GM20431 (cell line): Measurements from ENCODE around the gene VPS13A.
"Not testable (repeated sequence)": the region's sequence is repeated elsewhere in the genome, so short reads cannot be mapped to it uniquely, and the experiment has no call there.

Source experiments
- in situ Hi-C: fragments of 300-500 bp; cut with MseI, MboI; formaldehyde crosslinking; loops from one replicate; pipeline ENCODE4 v1.15.0; 2020; ENCODE audit warnings: low sequenced_read_pairs; ENCODE audit not compliant: unreplicated experiment

Gene VPS13A

DNA sequence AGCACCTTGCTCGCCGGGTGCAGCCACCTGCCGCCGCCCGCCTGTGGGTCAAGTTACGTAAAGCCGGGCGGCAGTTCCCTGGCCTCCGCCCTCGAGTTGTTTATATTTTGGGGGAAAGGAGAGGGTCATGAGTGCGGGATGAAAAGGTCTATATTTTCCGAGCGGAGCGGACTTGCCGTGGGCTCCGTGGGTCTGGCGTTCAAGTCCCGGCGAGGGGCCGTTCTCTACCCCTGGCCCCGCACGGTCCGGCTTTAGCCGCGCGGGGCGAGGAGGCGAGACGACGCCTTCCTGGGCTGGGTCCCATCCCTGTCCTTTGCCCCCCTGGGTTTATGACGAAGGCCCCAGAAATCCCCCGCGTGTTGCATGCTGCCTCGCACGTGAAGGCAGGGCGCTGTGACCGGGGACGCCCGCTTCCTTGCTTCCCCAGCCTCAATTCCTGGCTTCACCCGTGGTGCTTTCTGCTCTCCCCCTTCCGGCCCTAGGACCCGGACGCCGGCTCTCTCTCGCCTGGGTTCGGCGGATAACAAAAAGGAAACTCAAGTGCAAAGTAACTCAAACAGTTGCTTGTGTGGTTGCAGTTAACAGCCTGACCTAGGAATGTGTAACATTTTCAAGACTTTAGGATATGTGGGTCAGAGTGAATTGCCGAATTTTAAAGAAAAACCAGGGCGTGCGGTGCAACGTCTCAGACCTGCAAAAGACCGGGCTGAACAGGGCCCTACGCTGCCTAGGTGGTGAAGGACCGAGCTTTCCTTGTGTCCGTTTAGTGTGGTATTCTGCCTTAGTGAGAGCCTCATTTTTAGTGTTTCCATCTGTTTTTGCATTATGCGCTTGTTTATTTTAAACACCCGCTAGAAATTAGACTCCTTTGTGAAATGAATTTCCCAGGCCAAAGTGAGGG, 810 bp downstream of the VPS13A start:
- in situ Hi-C loops = no loop called here

DNA sequence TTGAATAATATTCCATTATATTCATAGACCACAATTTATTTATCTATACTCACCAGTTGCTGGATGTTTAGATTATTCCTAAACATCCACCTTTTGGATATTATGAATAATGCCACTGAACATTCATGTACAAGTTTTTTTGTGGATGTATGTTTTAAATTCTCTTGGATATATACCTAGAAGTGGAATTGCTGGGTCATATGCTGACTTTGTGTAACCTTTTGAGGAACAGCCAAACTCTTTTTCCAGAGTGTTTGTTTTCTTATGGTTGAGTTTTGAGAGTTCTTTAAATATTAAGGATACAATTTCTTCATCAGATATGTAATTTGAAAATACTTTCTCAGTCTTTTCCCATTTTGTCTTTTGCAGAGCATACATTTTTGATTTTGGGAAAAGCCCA, 2.7 kb downstream of the VPS13A start:
- in situ Hi-C loops = no loop called here

GRCh38 chr9:77183581-77183980, 6.2 kb downstream of the VPS13A start:
- in situ Hi-C loops = no loop called here

- in situ Hi-C loops = no loop called here
These were observed 10.9 kb downstream of the VPS13A start for GRCh38 chr9:77188242-77188641.

GRCh38 chr9:77194423-77194822, 17.1 kb downstream of the VPS13A start:
- in situ Hi-C loops = no loop called here

- in situ Hi-C loops = no loop called here
These were observed 32.8 kb downstream of the VPS13A start for GRCh38 chr9:77210116-77210515.

GRCh38 chr9:77211561-77211960, 34.2 kb downstream of the VPS13A start:
- in situ Hi-C loops = no loop called here

DNA sequence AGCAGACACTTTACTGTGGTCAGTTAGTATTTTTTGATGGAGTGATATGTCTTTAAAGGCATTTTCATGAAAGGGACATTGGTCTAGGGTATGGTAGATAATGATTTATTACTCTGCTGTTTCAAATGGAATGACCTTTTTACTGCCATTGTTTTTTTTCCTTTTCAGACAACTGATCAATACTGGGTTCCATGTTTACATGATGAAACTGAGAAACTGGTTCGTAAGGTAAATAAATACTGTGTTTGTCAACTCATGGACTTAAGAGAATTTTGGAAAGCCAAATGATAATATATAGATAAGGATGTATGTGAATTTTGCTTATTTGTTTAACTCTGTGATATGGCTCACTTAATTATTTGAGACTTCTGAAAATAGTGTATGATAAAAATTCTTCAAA, 35.5 kb downstream of the VPS13A start:
- in situ Hi-C loops = no loop called here

GRCh38 chr9:77215874-77216273, 38.5 kb downstream of the VPS13A start:
- in situ Hi-C loops = no loop called here

- in situ Hi-C loops = no loop called here
These were observed 41.3 kb downstream of the VPS13A start for GRCh38 chr9:77218612-77219011.

DNA sequence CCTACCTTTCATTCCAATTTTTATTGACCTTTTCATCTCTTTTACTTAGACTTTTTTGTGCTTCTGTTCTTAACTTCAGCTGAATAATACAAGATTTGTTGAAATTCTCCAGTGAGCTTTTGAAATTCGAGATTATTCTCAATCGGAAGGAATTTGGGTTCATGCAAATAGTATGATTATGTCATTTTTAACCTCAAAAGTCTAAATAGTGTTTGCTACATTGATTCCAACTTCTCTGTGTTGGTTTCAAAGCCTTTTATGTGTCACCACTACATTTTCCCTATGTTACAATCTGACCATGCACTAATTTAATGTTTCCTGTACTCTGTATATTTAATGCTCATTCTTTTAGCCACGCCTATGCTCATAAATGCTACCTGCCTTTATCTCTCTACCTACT, 44.1 kb downstream of the VPS13A start:
- in situ Hi-C loops = no loop called here

GRCh38 chr9:77224746-77225312, 47.5 kb downstream of the VPS13A start:
- in situ Hi-C loops = no loop called here

DNA sequence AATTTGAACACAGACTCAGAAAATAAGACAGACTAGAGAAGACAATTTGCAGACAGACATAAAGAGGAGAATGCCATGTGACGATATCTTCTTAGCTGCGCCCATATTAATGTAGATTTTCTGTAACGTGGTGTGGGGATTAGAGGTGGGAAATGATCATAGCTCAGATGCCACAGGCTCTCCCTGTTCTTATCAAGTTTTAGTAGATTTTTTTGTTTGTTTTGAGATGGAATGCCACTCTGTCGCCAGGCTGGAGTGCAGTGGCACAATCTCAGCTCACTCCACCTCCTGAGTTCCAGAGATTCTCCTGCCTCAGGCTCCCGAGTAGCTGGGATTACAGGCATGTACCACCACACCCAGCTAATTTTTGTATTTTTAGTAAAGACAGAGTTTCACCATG, 59.4 kb downstream of the VPS13A start:
- in situ Hi-C loops = no loop called here

GRCh38 chr9:77237896-77238295, 60.6 kb downstream of the VPS13A start:
- in situ Hi-C loops = no loop called here

GRCh38 chr9:77251050-77251449, 73.7 kb downstream of the VPS13A start:
- in situ Hi-C loops = no loop called here

GRCh38 chr9:77257275-77257674, 79.9 kb downstream of the VPS13A start:
- in situ Hi-C loops = no loop called here

DNA sequence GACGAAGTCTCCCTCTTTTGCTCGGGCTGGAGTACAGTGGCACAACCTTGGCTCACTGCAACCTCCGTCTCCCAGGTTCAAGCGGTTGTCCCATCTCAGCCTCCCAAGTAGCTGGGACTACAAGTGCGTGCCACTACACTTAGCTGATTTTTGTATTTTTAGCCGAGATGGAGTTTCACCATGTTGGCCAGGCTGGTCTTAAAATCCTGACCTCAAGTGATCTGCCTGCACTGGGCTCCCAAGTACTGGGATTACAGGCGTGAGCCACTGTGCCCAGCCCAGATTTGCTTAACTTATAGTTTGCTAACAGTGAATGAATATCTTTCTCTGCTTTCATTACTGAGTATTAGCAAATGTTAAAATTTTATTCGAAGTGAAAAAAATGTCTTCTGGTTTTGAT, 84.3 kb downstream of the VPS13A start:
- in situ Hi-C loops = no loop called here

DNA sequence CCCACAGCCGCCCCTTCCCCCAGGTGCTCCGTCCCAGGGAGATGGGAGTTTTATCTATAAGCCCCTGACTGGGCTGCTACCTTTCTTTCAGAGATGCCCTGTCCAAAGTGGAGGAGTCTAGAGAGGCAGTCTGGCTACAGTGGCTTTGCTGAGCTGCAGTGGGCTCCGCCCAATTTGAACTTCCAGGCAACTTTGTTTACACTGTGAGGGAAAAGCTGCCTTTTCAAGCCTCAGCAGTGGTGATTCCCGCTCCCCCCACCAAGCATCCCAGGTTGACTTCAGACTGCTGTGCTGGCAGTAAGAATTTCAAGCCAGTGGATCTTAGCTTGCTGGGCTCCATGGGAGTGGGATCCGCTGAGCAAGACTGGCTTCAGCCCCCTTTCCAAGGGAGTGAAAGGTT, 90.4 kb downstream of the VPS13A start:
- in situ Hi-C loops = not testable (repeated sequence)

- in situ Hi-C loops = no loop called here
These were observed 93.8 kb downstream of the VPS13A start for GRCh38 chr9:77271023-77271690.

DNA sequence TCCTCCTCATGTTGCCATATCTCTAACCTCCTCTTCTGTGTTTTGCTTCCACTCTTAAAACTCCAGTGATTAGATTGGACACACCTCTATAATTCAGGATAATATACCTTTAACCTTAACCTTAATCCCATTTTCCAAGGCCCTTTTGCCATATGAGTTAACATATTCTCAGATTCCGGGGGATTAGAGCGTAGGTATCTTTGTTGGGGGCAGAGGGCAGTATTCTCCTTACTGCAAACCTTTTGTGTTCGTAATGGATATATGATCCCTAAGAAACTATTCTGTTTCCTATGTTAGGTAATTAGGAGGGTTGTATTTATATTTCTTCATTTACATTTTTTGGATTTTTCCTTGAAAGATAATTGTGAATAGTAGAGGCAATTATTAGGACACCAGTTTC, 99.5 kb downstream of the VPS13A start:
- in situ Hi-C loops = no loop called here

DNA sequence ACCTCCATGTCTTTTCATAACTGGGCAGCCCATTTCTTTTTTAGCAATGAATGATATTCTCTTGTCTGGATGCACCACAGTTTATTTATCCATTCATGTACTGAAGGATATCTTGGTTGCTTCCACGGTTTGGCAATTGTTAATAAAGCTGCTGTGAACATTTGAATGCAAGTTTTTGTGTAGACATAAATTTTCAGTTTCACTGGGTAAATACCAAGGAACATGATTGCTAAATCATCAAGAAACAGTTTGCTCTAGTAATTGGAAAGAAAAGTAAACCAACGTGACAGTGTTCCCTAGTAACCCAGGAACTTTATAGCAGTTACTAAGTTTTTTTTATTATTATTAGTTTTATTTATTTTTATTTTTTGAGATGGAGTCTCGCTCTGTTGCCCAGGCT, 100.4 kb downstream of the VPS13A start:
- in situ Hi-C loops = no loop called here
